Stimulated activated CD4-positive, alpha-beta T cell treated with anti-CD3 and anti-CD28 coated beads, TNF-alpha, amount 100 ng/mL, for 48 hours (primary cell): ENCODE measurements around the gene PRPF18.

ENCODE experiments used
- DNase-seq, 3 donors: peaks; one replicate each; pipeline ENCODE4 v3.0.0-alpha.2; 2020; ENCODE audit warnings: low read depth in 3 of 3

The PRPF18 gene

DNA sequence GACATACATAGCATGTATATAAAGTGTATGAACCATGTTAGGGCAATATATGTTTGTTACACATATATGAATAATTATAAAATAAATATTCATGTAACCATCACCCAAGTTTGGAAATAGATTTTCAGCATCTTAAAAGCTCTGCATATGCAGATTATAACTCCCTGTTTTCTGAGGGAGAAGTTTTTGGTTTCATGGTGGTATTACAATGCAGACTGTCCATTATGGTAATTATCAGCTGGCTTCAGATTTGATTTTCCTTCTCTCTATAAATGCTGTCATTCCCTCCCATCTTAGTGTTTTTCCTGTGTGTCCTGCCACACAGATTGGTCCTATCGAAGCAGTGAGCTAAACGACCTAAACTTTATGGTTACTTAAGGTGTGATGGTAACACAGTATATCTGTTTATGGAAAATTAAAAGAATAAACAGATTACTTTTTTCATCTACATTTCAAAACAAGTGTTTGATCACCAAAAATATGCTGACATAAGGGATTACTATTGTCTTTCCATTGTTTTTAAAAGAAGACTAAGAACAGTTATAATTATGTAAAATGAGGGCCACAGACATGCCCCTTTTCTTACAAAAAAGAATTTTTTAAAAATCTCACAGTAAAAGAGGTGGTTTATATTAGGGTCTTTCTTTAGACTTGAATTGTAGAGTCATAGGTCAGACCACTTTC is 17.7 kb downstream of the PRPF18 start:
- DNase-seq = no peak

DNA sequence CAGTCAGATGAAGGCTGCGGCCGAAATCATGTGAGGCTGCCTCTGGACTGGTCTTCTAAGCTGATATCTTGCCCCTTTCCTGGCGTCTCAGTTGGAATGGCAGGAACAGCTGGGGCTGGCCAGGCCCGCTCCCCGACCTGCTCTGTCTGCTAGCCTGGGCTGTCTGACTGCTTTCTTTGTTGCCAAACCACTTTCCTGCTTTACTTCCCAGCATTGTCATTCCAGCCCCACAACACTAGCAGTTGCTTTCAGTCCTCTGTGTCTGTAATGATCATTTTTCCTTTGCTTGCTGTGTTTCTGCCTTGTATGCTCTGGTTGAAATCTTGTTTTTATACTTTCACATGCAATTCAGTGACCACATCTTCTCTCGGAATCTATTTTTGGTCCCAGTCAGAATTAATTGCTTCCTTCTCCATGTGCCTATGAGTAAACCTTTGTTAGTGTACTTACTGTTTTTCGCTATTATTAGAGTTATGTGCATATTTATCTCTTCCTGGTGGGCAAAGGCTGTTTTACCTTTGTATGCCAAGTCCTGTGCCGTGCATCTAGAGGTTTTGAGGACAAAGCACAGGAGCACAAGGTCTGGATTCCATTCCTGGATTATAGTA is 21.6 kb downstream of the PRPF18 start:
- DNase-seq = no peak

DNA sequence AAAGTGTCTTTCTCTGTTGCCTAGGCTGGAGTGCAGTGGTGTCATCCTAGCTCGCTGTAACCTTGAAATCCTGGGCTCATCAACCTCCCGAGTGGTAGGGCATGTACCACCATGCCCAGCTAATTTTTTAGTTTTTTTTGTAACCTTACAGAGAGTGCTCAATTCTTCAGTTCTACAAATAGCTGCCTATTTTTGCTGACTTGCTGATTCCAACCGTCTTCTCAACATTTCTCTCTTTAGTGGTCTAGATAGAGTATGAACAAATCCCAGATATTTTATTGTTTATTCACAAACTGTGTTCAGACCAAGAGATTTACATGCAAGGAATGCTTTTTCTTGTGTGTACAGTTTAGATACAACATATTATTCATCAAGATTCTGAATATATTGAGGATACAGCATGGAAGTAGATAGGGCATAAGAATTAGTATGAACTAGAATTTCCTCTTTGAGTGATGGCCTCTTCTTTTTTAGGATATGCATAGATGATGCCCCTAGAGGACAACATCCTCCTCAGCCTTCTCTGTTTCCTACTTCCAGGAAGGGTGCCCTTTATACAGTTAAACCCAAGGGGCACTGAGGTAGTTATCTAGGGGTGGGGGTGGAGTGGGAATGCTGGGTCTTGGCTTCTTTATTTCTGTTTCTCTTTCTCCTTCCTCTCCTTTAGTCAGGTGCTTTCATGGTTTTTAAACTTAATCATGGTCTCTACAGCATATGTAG is 26.0 kb downstream of the PRPF18 start:
- no peak for DNase-seq

DNA sequence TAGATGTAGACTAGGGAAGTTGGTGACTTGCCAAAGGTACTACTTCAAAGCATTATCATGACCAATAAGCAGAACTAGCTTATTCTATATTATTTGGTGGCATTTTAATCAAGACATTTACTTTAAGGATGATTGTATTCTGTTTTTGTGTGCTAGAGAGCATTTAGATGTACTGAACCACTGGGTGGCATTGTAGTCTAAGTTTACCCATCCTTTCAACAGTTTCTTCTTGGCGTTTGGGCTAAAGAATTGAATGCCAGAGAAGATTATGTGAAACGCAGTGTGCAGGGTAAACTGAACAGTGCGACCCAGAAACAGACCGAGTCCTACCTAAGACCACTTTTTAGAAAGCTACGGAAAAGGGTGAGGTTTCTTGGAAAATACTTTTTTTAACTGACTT is 26.8 kb downstream of the PRPF18 start:
- no peak for DNase-seq

DNA sequence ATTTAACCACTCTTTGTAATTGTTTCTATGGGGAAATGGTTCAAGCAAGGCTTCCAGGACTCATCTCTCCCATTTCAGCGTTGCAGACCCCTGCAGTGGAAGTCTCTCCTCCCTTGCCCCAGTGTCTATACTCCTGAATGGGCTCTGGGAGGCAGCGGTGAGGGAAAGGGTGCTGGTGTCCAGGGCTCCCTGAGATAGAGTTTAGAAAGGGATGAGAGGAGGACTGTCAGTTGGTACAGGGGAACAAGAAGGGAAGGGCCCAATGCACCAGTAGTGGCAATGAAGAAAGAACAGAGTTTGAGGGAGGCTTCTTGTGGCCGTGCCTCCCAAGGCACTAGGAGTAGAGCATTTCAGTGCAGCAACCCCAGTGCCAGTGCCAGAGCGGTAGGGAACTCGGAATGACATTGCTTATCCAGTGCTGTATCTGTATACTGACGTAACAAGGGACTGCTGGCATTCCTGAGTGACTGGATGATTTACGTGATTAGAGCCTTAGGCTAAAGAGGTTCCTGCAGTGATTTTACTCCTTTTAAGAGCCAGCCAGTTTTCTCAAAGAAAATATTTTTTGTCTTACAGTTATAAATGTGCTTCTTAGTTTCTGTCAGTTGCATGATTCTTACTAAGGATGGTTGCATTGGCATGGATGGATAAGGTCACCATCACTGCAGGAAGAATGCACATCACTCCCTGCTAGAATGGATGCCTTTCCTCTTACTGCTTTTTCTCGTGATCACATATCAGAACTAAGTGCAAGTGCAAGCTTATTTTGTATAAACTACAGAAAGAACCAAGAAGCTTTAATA is 28.0 kb downstream of the PRPF18 start:
- DNase-seq = no peak

DNA sequence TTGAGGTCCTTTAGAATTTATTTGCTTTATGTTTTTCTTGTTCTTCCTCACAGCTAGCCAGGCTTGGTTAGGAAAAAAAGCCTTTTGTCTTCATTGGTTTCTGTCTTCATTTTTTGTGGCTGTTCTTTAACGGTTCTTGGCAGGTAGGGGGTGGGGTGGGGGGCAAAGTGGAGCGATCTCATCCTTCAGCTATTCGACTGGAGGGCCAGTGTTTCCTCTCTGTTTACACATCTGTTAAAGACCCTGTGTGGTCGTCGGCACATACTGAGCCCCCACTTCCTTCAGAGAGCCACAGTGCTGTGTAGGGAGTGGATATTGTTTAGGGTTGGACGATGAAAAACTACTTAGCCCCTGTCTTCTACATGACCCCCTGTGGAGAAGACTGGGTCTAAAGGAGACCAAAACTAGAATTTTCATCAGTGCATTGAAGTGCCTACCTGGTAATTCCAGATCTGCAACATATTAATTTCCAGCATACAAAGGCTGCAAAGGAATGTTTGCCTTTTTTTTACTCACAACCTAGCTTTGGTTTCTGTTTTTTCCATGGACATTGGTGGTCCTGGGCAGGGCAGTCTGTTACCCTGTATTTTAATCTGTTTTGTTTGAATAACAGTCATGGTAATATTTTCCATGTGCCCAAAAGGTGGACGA is 29.0 kb downstream of the PRPF18 start:
- no peak for DNase-seq

DNA sequence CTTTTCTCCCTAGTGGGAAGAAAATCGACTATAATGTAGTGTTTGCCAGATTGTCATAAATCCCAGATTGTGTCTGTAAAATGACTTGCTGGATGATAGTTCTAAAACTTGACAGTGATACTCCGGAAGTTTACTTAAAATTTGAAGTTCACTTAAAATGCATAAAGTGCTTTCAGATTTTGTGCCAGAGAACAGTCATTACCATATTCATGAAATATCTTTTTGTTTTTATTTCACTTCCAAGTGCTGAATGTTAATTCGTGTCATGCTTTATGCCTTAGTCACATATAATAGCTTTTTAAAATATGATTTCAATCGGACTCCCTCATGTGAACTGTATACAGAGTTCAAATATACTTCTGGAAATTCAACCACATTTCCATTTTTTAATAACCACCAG is 30.4 kb downstream of the PRPF18 start:
- no peak for DNase-seq

DNA sequence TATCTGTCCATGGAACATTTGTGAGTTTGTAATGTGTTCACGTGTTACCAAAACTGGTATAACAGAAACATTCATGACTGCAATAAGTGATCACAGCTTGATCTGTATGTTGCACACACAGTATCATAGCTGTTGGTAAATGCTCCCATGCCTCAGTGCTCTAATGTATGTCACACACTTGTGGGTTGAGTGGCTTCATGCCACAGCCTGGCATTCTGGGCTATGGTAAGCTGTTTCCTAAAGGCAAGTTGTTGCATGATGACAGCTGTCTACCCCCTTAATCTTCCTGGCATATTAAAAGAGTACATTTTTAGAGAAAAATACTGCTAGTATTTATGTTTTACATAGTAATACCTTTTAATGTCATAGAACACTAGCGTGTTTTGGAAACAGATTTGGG is 35.2 kb downstream of the PRPF18 start:
- DNase-seq = no peak

DNA sequence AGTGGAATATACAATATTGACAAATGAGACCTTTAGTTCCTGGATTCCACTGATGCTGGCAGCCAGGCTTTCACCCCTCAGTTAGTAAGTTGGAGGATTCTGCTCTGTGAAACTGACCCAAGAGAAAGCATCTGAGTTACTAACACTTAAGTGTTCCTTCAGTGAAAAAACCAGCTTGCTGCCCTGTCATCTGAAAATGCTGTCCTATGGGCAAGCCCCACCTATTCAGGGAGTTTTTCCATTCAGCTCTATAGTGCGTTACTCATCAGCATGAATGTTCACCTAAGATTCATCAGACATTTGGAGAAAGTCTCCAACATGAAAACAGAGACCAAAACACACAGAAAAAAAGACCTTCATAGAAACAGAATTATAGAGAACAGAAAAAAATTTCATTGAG is 37.9 kb downstream of the PRPF18 start:
- no peak for DNase-seq

DNA sequence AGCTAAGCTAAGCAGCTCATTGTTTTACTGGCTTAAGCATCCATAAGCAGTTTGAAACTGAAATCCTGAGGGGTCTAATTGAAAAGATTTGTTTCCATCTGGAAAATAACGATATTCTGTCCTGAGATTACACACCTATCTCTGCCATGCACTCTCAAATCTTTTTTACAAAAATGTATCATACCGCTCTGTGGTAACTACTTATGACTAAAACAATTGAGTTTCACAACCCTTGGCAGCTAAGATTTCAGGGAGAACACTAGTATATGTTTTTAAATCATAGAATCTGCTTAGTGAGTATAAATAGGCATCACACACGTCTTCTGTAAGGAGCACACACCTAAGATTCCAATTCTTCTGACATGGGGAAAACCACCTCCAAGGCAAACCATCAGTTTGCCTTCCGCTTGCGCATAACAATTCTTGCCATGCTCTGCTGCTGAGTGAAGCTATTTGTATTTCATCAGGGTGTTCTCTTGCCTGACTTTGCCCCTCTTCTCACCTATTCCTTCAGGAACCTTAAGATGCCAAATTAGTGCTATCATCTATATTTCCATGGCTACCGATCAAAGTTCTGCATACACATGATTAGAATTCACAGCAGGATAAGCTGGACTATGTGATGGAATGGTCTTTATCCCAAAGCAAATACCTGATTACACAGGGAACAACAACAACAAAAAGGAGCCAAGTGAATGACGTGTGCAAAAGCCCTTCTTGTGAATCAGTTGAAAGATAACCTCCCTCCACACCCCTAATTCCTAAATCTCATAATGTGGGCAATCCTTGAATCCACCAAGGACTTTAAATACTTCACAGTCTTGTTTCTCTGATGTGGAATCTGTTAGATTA is 40.9 kb downstream of the PRPF18 start:
- no peak for DNase-seq

DNA sequence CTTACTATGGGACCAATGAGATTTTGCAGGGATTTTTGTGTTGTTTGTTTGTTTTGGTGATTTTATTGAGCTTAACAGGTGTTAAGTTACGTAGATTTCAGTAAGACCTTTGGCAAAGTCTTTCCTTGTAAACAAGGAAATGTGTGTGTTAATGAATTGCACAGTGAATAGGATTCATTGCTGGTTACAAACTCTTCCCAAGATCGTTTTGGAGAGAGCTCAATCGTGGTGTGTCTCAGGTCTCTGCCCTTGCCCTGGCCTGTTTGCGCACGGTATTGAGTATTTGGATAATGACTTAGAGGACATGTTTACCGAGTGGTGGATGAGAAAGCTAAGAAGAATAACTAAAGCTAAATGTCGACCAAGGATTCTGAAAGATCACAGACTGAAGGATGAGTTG is 41.9 kb downstream of the PRPF18 start:
- no peak for DNase-seq

DNA sequence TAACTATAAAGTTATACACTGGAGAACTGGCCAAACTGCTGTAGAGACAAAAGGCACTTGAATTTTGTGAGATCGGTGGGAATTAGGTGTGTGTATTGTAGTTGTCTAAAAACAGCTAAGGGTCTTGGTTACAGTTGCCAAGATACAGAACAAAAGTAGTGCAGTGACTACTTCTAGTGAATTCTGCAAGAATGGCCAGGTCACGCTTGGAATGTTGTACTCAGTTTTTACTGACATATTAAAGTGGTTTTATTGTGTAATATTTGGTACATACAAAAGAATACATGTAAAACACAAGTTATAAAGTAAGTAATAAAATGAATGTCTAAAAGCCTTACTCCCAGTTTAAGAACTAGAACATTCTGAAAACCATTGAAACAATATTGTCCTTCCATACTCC is 42.4 kb downstream of the PRPF18 start:
- no peak for DNase-seq

DNA sequence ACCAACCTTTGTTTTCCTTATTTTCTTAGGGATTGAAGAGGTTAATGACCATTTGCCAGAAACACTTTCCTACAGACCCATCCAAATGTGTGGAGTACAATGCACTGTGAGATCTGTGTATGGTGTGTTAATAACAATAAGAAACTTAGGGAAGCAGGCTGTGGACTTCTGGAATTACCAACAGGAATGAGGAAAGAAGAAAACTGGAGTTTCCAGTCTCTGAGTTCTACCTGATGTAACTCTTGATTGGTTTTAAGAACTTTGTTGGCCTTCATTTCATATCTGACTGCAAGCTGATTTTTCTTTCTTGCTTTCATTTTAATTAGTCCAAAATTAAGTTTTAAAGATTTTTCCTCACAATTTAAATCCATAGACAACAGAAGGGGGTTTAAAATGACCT is 43.5 kb downstream of the PRPF18 start:
- DNase-seq = no peak

DNA sequence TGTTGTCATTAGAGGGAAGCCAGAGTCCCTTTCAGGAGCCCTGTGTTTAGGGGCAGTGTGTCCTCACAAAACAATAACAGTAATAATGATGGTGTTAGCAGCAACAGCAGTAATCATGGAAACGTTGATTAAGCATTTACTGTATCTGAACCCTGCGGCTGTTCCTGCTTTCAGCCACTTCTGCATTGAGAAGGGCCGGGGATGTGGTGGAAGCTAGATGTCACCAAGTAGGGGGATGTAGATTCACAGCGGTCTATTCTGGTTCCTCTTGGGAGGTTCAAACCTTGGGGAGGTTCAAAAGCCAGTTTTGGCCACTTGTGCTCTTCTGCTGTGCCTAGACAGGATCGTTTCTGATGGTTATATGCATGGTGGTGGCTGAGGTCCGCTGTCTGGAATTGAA is 44.8 kb downstream of the PRPF18 start:
- DNase-seq = no peak

DNA sequence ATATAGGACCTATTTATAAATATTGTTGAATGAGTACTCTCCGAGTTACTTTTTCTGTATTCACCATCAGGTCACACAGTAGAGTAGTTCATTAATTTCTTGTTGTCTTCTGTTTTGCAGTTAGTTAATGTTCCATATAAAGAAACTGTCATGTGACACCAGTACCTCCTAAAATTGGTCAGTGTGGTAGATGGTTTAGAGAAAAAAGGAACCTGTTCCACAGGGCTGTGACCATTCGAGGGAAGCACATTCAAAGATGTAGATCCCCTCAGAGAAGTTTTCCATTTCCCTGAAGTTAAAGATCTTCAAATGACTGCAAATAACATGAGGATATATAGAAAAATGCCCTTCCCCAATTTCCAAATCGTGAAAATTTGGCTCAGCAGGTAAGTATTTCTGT is 45.7 kb downstream of the PRPF18 start:
- no peak for DNase-seq

DNA sequence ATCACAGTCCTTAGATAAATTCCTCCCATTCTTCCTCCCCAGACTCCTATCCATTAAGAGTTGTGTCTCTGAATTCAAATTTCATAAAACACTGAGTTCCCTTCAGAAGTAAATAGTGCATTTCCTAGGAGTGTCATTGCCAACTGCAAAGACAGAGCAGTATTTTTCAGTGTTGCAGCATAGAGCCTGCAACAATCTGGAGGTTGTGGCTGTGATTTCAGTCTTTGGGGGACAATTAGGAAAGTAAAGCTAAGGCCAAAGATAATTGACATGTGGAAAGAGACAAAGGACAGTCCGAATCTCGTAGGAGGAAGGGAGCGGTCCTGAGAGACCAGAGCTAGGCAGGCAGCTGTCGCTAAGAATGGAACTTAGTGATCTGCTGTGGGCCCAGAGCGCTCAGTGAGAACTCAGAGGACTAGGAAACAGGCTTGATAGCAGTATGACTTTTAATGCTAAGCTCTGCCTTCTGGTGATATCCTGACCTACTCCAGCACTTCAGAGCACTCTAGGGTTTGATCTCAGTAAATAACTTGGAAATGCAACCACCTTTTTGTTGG is 46.2 kb downstream of the PRPF18 start:
- DNase-seq = no peak

DNA sequence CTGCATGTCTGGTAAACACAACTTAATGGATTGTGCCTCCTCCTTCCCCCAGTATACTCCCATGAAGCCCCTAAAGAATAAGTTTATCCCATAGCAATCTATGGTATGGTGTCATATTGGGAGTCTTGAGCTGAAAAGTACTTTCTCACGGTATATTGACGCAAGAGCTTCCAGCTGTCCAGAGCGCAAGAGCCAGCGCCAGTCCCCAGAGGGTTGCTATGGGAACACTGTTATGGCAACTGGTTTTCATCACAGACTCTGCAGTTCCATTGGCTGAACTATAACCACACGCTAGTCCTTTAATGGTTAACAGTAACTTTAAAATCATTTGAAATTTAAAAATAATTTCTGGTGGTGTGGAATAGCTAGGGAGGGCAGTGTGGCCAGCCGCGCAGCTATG is 46.9 kb downstream of the PRPF18 start:
- no peak for DNase-seq

DNA sequence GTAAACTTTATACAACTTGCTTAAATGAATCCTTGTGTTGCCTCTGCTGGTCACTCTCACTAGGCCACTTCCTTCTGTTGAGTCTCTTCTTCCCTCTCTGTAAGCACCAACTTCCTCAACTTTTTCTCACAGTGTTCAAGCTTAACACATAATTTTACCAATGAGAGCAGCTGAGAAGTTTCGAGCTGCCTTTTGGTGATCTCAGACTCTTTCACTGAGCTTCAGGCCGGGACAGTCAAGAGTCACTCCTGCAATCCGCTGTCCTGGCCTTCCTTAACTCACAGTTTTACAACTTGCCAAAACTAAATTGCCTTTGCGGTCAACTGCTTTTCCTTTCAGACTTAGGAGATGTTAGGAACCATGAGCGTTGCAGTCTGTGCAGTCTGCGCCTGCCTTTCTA is 47.4 kb downstream of the PRPF18 start:
- DNase-seq = no peak

DNA sequence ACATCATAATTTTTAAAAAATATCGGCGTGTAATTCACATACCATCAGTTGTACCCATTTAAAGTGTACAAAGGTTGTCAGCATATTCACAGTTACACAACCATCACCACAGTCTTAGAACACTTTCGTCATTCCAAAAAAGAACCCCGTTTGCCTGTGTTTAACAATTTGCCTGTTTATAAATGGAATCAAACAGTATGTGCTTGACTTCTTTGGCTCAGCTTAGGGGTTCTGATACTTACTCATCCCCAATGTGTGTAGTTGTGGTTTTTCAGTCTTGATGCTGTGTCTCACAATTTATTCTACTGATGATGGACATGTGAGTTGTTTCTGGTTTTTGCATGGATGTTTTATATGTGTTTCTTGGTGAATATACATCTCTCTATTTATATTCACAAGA is 50.0 kb downstream of the PRPF18 start:
- no peak for DNase-seq

DNA sequence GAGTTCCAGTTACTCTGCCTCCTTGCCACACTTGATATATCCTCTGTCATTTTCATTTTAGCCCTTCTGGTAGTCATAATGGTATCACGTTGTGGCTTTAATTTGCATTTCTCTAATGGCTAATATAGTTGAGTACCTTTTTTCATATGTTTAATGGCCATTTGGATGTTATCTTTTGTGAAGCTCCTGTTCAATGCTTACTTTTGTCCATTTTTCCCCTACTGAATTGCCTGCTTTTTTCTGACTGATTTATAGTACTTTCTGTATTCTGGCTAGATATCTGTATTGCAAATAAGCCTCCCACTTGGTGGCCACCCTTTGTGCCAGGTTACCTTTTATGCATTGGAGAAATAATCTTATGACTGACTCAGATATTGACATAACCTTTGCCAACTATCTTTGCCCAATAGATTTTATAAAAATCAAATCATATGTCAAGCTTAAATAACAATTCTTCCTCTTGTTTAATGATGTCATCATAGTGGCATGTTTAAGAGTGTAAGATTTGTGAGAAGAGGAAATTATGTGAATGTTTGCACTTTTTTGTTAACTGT is 50.6 kb downstream of the PRPF18 start:
- DNase-seq = no peak
